ENCODE measurements around the gene FRMD4A.

DNA sequence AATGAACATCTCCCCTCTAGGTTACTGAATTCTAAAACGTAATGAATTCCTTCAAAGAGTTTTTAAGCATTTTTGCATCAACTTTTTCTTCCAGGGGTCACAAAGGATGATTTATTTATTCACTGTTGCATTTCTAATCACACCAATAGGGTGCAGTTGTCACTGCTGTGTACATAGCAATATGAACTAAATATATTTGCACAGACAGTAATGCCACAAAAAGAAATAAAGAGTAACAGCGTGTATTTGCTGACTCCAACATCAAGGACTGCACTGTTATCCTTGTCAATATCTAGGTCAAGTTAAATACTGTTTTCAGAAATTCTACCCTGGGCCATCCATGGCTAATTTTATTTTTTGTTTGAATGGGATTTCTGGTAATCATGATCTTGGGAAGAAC lies 138.0 kb downstream of the FRMD4A start:
- TF ChIP-seq POLR2AphosphoS5 (IDR thresholded peaks at IDR 0.05; ENCODE audit: low read depth, low read length) (no peak), POLR2A (IDR thresholded peaks at IDR 0.05; ENCODE audit: low read depth, low read length) (no peak)

Data from GM12892 (cell line).